Esophagus squamous epithelium (tissue), 5 donors: ENCODE results near the gene ARHGAP26. TPM values are rescaled to one million over a fixed set of nuclear protein-coding genes. Genes with fewer than 3 reads are reported as not detected.

ENCODE experiments used
- DNase-seq: peaks from one replicate; lab custom pipeline; 2025; lab: John Stamatoyannopoulos, UW
- H3K27ac ChIP-seq, 4 donors: fragments of 200-600 bp; sonication (generic); one replicate each; pipeline ENCODE4 v1.5.1; 2016 to 2019; ENCODE audit warnings: mild to moderate bottlenecking in 1 of 4
- H3K27me3 ChIP-seq, 4 donors: fragments of 200-600 bp; sonication (generic); 1 replicate in 3 of 4; 2 replicates in 1 of 4; pipeline versions ENCODE4 v1.5.1 to v1.6.0; 2017 to 2021; ENCODE audit warnings: antibody characterized with exemption in 1 of 4
- H3K36me3 ChIP-seq, 3 donors: fragments of 200-600 bp; sonication (generic); one replicate each; pipeline ENCODE4 v1.5.1; 2016 to 2019
- H3K4me1 ChIP-seq, 3 donors: fragments of 200-600 bp; sonication (generic); one replicate each; pipeline ENCODE4 v1.5.1; 2017 to 2019
- H3K4me3 ChIP-seq, 4 donors: fragments of 200-600 bp; sonication (generic); 1 replicate in 3 of 4; 2 replicates in 1 of 4; pipeline ENCODE4 v1.5.1; 2016 to 2019; ENCODE audit warnings: mild to moderate bottlenecking in 2 of 4, moderate library complexity in 1 of 4
- H3K9me3 ChIP-seq, 3 donors: fragments of 200-600 bp; sonication (generic); one replicate each; pipeline ENCODE4 v1.5.1; 2016 to 2019
- CTCF ChIP-seq, 6 experiments: fragments of 450-650 bp in 4 of 6; fragments of 200-600 bp in 2 of 6; sonication (generic) in 2 of 6; IDR thresholded peaks; one replicate each; pipeline ENCODE4 v1.5.1; 2016 to 2019; ENCODE audit warnings: antibody characterized with exemption in 6 of 6, mild to moderate bottlenecking in 4 of 6, moderate library complexity in 4 of 6
- POLR2A ChIP-seq, 4 donors: fragments of 450-650 bp; IDR thresholded peaks; one replicate each; pipeline ENCODE4 v1.6.1; 2017; ENCODE audit warnings: antibody characterized with exemption in 4 of 4, mild to moderate bottlenecking in 4 of 4, moderate library complexity in 3 of 4
- WGBS, 2 donors: methylation state at CpG; one replicate each; pipeline ENCODE4 v1.1.5; 2018; 5-methylcytosine and 5-hydroxymethylcytosine counted together
- intact Hi-C: fragments of 100-400 bp; cut with DNase I; formaldehyde crosslinking; loops from one replicate; pipeline ENCODE4 v1.15.0; 2022
- total RNA-seq, 4 donors: library from RNA; depleted of rRNA; stranded (reverse); fragments of >200 nt; gene quantifications; one replicate each; pipeline ENCODE4 v1.1.0, GENCODE V29; 2016
- donor health status: DM: yes; HTN: yes; CAD: no.

The ARHGAP26 gene
- total RNA-seq, 4 donors from 2014 or later: 4.4 to 18.7 (median 15.4) TPM

- Histone ChIP-seq H3K36me3 (peaks cover 0 to 4% (median 0%) of the 10 kb centered on the region in 3 donors), H3K4me1 (peaks cover 0 to 44% (median 14%) of the 10 kb centered on the region in 3 donors), H3K4me3 (no peak overlapping the region), H3K9me3 (no peaks in the 10 kb centered on the region), H3K27me3 (no peaks in the 10 kb centered on the region), H3K27ac (peak overlapping the region in 1 of 4 donors; percentile 2)
- no peak for DNase-seq
- intact Hi-C loops: no loop called here
- whole genome bisulfite sequencing, 2 donors: 79 to 86% methylated on average over 4 to 5 of the region's 5 CpGs
- TF ChIP-seq CTCF (IDR thresholded peaks at IDR 0.05) (no peak), POLR2A (IDR thresholded peaks at IDR 0.05) (no peak)
These were observed 359.9 kb downstream of the ARHGAP26 start for GRCh38 chr5:143129910-143130612.

GRCh38 chr5:143130613-143131305, 360.6 kb downstream of the ARHGAP26 start:
- TF ChIP-seq POLR2A (IDR thresholded peaks at IDR 0.05): no peak
- no peak for TF ChIP-seq CTCF (IDR thresholded peaks at IDR 0.05)
- no peak overlapping the region for H3K27ac ChIP-seq
- H3K4me3 ChIP-seq: no peak overlapping the region
- H3K27me3 ChIP-seq: no peaks in the 10 kb centered on the region
- no peaks in the 10 kb centered on the region for H3K9me3 ChIP-seq
- peaks cover 0 to 11% (median 0%) of the 10 kb centered on the region in 3 donors for H3K36me3 ChIP-seq
- DNase-seq: no peak
- H3K4me1 ChIP-seq: peaks cover 0 to 42% (median 14%) of the 10 kb centered on the region in 3 donors
- intact Hi-C loops: no loop called here
- 66 to 73% methylated on average over 5 of the region's 5 CpGs for WGBS, 2 donors

GRCh38 chr5:143131972-143132371, 361.8 kb downstream of the ARHGAP26 start:
- no peak for DNase-seq
- WGBS, 2 donors: 72 to 79% methylated on average over 6 of the region's 6 CpGs
- intact Hi-C loops: no loop called here
- Histone ChIP-seq H3K4me3 (no peak overlapping the region), H3K27ac (no peak overlapping the region), H3K36me3 (peaks cover 0 to 12% (median 0%) of the 10 kb centered on the region in 3 donors), H3K4me1 (peaks cover 0 to 38% (median 9%) of the 10 kb centered on the region in 3 donors), H3K9me3 (no peaks in the 10 kb centered on the region), H3K27me3 (no peaks in the 10 kb centered on the region)
- TF ChIP-seq POLR2A (IDR thresholded peaks at IDR 0.05) (no peak), CTCF (IDR thresholded peaks at IDR 0.05) (no peak)

GRCh38 chr5:143132739-143133138, 362.6 kb downstream of the ARHGAP26 start:
- 95 to 100% methylated on average over 1 of the region's 1 CpG for WGBS, 2 donors
- H3K27ac ChIP-seq: no peak overlapping the region
- H3K36me3 ChIP-seq: peaks cover 0 to 15% (median 0%) of the 10 kb centered on the region in 3 donors
- peaks cover 0 to 37% (median 9%) of the 10 kb centered on the region in 3 donors for H3K4me1 ChIP-seq
- no peak overlapping the region for H3K4me3 ChIP-seq
- TF ChIP-seq CTCF (IDR thresholded peaks at IDR 0.05) (no peak), POLR2A (IDR thresholded peaks at IDR 0.05) (no peak)
- no peak for DNase-seq
- no peaks in the 10 kb centered on the region for H3K27me3 ChIP-seq
- intact Hi-C loops: no loop called here
- no peaks in the 10 kb centered on the region for H3K9me3 ChIP-seq

- Histone ChIP-seq H3K27ac (peak overlapping the region in 2 of 4 donors; percentile 8 to 27), H3K27me3 (no peaks in the 10 kb centered on the region), H3K4me1 (peaks cover 0 to 27% (median 4%) of the 10 kb centered on the region in 3 donors), H3K9me3 (no peaks in the 10 kb centered on the region), H3K4me3 (no peak overlapping the region), H3K36me3 (peaks cover 0 to 16% (median 0%) of the 10 kb centered on the region in 3 donors)
- no peak for DNase-seq
- TF ChIP-seq CTCF (IDR thresholded peaks at IDR 0.05) (no peak), POLR2A (IDR thresholded peaks at IDR 0.05) (no peak)
- intact Hi-C loops: no loop called here
- 46 to 72% methylated on average over 4 to 10 of the region's 11 CpGs for WGBS, 2 donors
These were observed 363.5 kb downstream of the ARHGAP26 start for GRCh38 chr5:143133721-143134120.
